ENCODE measurements around the gene PLEKHA4. TPM values are rescaled to one million over a fixed set of nuclear protein-coding genes. Genes with fewer than 3 reads are reported as not detected.
"Not testable (repeated sequence)": the region's sequence is repeated elsewhere in the genome, so short reads cannot be mapped to it uniquely, and the experiment has no call there.

PLEKHA4 gene
- total RNA-seq, 1 donor from 2014 or later = 6.2 TPM

DNA sequence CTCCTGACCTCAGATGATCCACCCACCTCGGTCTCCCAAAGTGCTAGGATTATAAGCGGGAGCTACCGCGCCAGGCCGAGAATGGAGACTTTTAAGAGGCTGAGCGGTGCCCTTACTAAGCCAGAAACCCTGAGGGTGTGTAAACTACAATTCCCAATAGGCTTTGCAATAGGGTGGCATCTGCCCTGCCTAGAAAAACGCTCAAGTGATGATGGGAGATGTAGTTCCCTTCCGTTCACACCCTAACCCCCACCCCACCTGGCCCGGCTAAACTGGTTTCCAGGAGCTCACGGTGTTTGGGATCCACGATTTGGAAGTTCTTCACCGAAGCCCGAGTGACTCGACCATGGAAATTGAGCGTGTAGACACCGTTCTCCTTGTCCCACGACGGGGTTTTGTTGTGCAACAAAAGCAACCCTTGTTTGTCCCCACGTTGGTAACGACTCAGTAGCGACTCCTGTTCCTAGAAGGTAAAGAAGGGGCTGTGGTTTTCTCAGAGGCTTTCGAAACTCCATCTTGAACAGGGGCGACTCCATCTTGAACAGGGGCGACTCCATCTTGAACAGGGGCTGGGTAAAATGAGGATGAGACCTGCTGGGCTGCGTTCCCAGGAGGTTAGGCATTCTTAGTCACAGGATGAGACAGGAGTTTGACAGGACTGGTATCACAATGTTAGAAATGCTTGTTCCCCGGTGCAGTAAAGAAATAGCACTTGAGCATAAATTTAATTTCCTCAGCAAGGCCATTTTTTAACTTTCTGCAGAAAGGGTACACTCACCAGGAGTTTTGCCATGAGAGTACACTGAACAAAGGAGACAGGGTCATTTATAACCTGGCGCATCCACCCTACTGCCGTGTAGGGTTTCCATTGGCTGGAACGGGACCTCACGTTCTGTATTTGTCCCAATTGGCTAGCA lies 13.6 kb upstream of the PLEKHA4 start:
- Histone ChIP-seq H3K36me3 (no peaks in the 10 kb centered on the region), H3K4me2 (no peak overlapping the region), H3K9me3 (ENCODE audit: low read depth) (no peaks in the 10 kb centered on the region), H4K20me1 (ENCODE audit: low read depth) (no peaks in the 10 kb centered on the region), H2AFZ (replicated peaks) (peak overlapping the region; percentile 21), H3K4me1 (peaks cover 9% of the 10 kb centered on the region), H3K9ac (no peak overlapping the region), H3K27ac (no peak overlapping the region), H3K4me3 (no peak overlapping the region), H3K27me3 (no peaks in the 10 kb centered on the region), H3F3A (ENCODE audit: low read depth) (peaks cover 12% of the 10 kb centered on the region), H3K79me2 (ENCODE audit: low read depth) (no peaks in the 10 kb centered on the region)
- Mint-ChIP-seq H3K36me3 (peaks cover 6% of the 10 kb centered on the region), H3K9me3 (peaks cover 16% of the 10 kb centered on the region), H3K4me3 (peak overlapping the region; percentile 44), H3K4me1 (peaks cover 13% of the 10 kb centered on the region), H3K27me3 (ENCODE audit: insufficient read depth, low read depth) (peaks cover 7% of the 10 kb centered on the region), H3K27ac (no peak overlapping the region)
- TF ChIP-seq EZH2 (IDR thresholded peaks at IDR 0.05) = no peak
- TF ChIP-seq EZH2phosphoT487 (IDR thresholded peaks at IDR 0.05) = no peak
- no peak for TF ChIP-seq CTCF (IDR thresholded peaks at IDR 0.05)
- DNase-seq (ENCODE audit: low spot score) = peak; percentile 74

DNA sequence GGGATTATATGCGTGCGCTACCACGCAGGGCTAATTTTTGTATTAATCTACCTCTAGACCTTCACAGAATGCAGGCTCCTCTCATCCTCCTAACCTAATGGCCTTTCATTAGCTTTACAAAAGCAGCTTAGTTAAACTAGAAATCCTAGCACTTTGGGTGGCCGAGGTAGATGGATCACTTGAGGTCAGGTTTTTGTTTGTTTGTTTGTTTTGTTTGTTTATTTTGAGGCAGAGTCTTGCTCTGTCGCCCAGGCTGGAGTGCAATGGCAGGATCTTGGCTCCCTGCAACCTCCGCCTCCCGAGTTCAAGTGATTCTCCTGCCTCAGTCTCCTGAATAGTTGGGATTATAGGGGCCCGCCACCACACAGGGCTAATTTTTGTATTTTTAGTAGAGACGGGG lies 11.3 kb upstream of the PLEKHA4 start:
- not testable (repeated sequence) for H3K36me3 ChIP-seq; H3K9me3 ChIP-seq (ENCODE audit: low read depth); H3K27ac Mint-ChIP-seq; H3K4me1 ChIP-seq; H2AFZ ChIP-seq (replicated peaks); H3K79me2 ChIP-seq (ENCODE audit: low read depth); H3K4me3 Mint-ChIP-seq; H3K27me3 ChIP-seq; H3K27ac ChIP-seq; H3K9ac ChIP-seq; H3K27me3 Mint-ChIP-seq (ENCODE audit: insufficient read depth, low read depth); H3K4me3 ChIP-seq
- peaks cover 27% of the 10 kb centered on the region for H3K4me1 Mint-ChIP-seq
- H3K9me3 Mint-ChIP-seq = peaks cover 13% of the 10 kb centered on the region
- Histone ChIP-seq H4K20me1 (ENCODE audit: low read depth) (peaks cover 11% of the 10 kb centered on the region), H3F3A (ENCODE audit: low read depth) (peaks cover 12% of the 10 kb centered on the region), H3K4me2 (peak overlapping the region; percentile 4)
- H3K36me3 Mint-ChIP-seq = peaks cover 11% of the 10 kb centered on the region
- DNase-seq (ENCODE audit: low spot score) = peak; percentile 58

DNA sequence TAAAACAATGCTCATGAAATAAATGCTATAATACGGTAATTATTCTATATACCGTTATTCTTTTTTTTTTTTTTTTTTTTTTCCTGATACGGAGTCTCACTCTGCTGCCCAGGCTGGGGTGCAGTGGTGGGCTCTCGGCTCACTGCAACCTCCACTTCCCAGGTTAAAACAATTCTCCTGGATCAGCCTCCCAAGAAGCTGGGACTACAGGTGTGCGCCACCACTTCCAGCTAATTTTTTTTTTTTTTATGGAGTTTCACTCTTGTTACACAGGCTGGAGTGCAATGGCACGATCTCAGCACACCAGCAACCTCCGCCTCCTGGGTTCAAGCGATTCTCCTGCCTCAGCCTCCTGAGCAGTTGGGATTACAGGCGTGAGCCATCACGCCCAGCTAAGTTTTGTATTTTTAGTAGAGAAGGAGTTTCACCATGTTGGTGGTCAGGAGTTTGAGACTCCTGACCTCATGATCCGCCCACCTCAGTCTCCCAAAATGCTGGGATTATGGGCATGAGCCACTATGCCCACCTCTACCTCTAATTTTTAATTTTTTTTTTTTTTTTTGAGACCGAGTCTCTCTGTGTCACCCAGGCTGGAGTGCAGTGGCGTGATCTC lies 10.7 kb upstream of the PLEKHA4 start:
- no peak for TF ChIP-seq CTCF (IDR thresholded peaks at IDR 0.05)
- no peak for TF ChIP-seq EZH2 (IDR thresholded peaks at IDR 0.05)
- no peak for TF ChIP-seq EZH2phosphoT487 (IDR thresholded peaks at IDR 0.05)
- H3K27ac ChIP-seq = no peak overlapping the region
- peaks cover 9% of the 10 kb centered on the region for H3K4me1 ChIP-seq
- peaks cover 12% of the 10 kb centered on the region for H3F3A ChIP-seq (ENCODE audit: low read depth)
- H3K36me3 Mint-ChIP-seq = peaks cover 14% of the 10 kb centered on the region
- peaks cover 16% of the 10 kb centered on the region for H4K20me1 ChIP-seq (ENCODE audit: low read depth)
- no peaks in the 10 kb centered on the region for H3K9me3 ChIP-seq (ENCODE audit: low read depth)
- H3K4me3 Mint-ChIP-seq = no peak overlapping the region
- no peak for DNase-seq (ENCODE audit: low spot score)
- H3K27me3 ChIP-seq = no peaks in the 10 kb centered on the region
- no peak overlapping the region for H3K4me3 ChIP-seq
- H3K4me1 Mint-ChIP-seq = peaks cover 33% of the 10 kb centered on the region
- no peak overlapping the region for H3K9ac ChIP-seq
- H3K27ac Mint-ChIP-seq = no peak overlapping the region
- H3K36me3 ChIP-seq = no peaks in the 10 kb centered on the region
- H3K9me3 Mint-ChIP-seq = peaks cover 13% of the 10 kb centered on the region
- H2AFZ ChIP-seq (replicated peaks) = no peak overlapping the region
- H3K79me2 ChIP-seq (ENCODE audit: low read depth) = peaks cover 10% of the 10 kb centered on the region
- H3K4me2 ChIP-seq = no peak overlapping the region
- H3K27me3 Mint-ChIP-seq (ENCODE audit: insufficient read depth, low read depth) = peaks cover 7% of the 10 kb centered on the region
